ENCODE data around the gene CFAP298.

The CFAP298 gene

GRCh38 chr21:32599091-32599490 is 13.1 kb downstream of the CFAP298 start:
- no peak for DNase-seq

- DNase-seq = peak in 2 of 58 donors; percentile 17 to 28
Measured at GRCh38 chr21:32597205-32597604, 15.0 kb downstream of the CFAP298 start.

GRCh38 chr21:32595431-32595830 is 16.7 kb downstream of the CFAP298 start:
- no peak for DNase-seq

GRCh38 chr21:32593690-32594089 is 18.5 kb downstream of the CFAP298 start:
- no peak for DNase-seq

- no peak for DNase-seq
Measured at GRCh38 chr21:32592929-32593502, 19.2 kb downstream of the CFAP298 start.

GRCh38 chr21:32590130-32590529 is 22.0 kb downstream of the CFAP298 start:
- no peak for DNase-seq

GRCh38 chr21:32587651-32588050 is 24.5 kb downstream of the CFAP298 start:
- DNase-seq = no peak

- DNase-seq = no peak
Measured at GRCh38 chr21:32587120-32587519, 25.1 kb downstream of the CFAP298 start.

- no peak for DNase-seq
Measured at GRCh38 chr21:32585970-32586369, 26.2 kb downstream of the CFAP298 start.

- DNase-seq = no peak
Measured at GRCh38 chr21:32585042-32585710, 27.0 kb downstream of the CFAP298 start, which contains the start of gene TCP10L. Gene TCP10L (minus strand): TSS chr21:32585523. CDS start chr21:32584304, 1,219 bp downstream.

- DNase-seq = no peak
Measured at GRCh38 chr21:32584472-32584871, 27.7 kb downstream of the CFAP298 start.

- DNase-seq = no peak
Measured at GRCh38 chr21:32581732-32582131, 30.4 kb downstream of the CFAP298 start.

- DNase-seq = no peak
Measured at GRCh38 chr21:32580949-32581348, 31.2 kb downstream of the CFAP298 start.

GRCh38 chr21:32578107-32578691 is 34.0 kb downstream of the CFAP298 start:
- no peak for DNase-seq

- DNase-seq = no peak
Measured at GRCh38 chr21:32576011-32576410, 36.2 kb downstream of the CFAP298 start.

- DNase-seq = no peak
Measured at GRCh38 chr21:32574946-32575925, 36.9 kb downstream of the CFAP298 start.

- no peak for DNase-seq
Measured at GRCh38 chr21:32572574-32573420, 39.4 kb downstream of the CFAP298 start.

- no peak for DNase-seq
Measured at GRCh38 chr21:32570456-32570855, 41.7 kb downstream of the CFAP298 start.

- peak in 49 of 58 donors; percentile 6 to 77 (median 42) for DNase-seq
Measured at GRCh38 chr21:32569261-32570230, 42.6 kb downstream of the CFAP298 start.
